Activated CD4-positive, alpha-beta T cell treated with anti-CD3 and anti-CD28 coated beads for 1 hour (primary cell): ENCODE results near the gene GPR35.
"Not testable (repeated sequence)": the region's sequence is repeated elsewhere in the genome, so short reads cannot be mapped to it uniquely, and the experiment has no call there.

Experiments
- DNase-seq: peaks from one replicate; pipeline ENCODE4 v3.0.0-alpha.2; 2020

Gene GPR35

GRCh38 chr2:240664622-240665021, 39.3 kb downstream of the GPR35 start:
- DNase-seq: no peak

- no peak for DNase-seq
Measured at GRCh38 chr2:240670402-240670801, 45.1 kb downstream of the GPR35 start.

GRCh38 chr2:240670950-240671349, 45.7 kb downstream of the GPR35 start:
- DNase-seq: no peak

- DNase-seq: no peak
Measured at GRCh38 chr2:240672076-240672700, 46.9 kb downstream of the GPR35 start.

GRCh38 chr2:240672701-240673190, 47.5 kb downstream of the GPR35 start:
- no peak for DNase-seq

- DNase-seq: not testable (repeated sequence)
Measured at GRCh38 chr2:240674461-240675184, 49.3 kb downstream of the GPR35 start.

- not testable (repeated sequence) for DNase-seq
Measured at GRCh38 chr2:240675345-240675744, 50.1 kb downstream of the GPR35 start.

- not testable (repeated sequence) for DNase-seq
Measured at GRCh38 chr2:240678043-240678442, 52.8 kb downstream of the GPR35 start.

GRCh38 chr2:240678909-240679308, 53.6 kb downstream of the GPR35 start:
- DNase-seq: not testable (repeated sequence)

GRCh38 chr2:240680185-240680584, 54.9 kb downstream of the GPR35 start:
- not testable (repeated sequence) for DNase-seq
